ENCODE measurements around the gene RGS17.

- TF ChIP-seq POLR2A (IDR thresholded peaks at IDR 0.05; ENCODE audit: low read depth), result no peak
- TF ChIP-seq CTCF (IDR thresholded peaks at IDR 0.05), result no peak
- TF ChIP-seq POLR2AphosphoS5 (IDR thresholded peaks at IDR 0.05), result no peak
- no peak for TF ChIP-seq EP300 (IDR thresholded peaks at IDR 0.05)
These were observed 144.1 kb downstream of the RGS17 start for GRCh38 chr6:152986978-152987377.

Measured in esophagus muscularis mucosa (tissue), 4 donors.